ENCODE data around the gene ROR2.
A peak's percentile ranks its signal among the peaks of the same experiment; 100 is the strongest.

Gene ROR2

GRCh38 chr9:91693226-91693625, 256.8 kb downstream of the ROR2 start:
- H3K4me1 ChIP-seq (ENCODE audit: control insufficient read depth, insufficient read depth, low read length), result no peaks in the 10 kb centered on the region
- H3K9me3 ChIP-seq (ENCODE audit: control insufficient read depth, low read length), result no peaks in the 10 kb centered on the region
- no peaks in the 10 kb centered on the region for H3K27me3 ChIP-seq (replicated peaks; ENCODE audit: control insufficient read depth, insufficient read depth, low read length)
- DNase-seq (ENCODE audit: low read depth), result no peak
- no peak overlapping the region for H3K4me3 ChIP-seq (ENCODE audit: low read length)
- no peak overlapping the region for H3K9ac ChIP-seq (ENCODE audit: low read length)
- no peaks in the 10 kb centered on the region for H3K36me3 ChIP-seq (ENCODE audit: control insufficient read depth, insufficient read depth, low read length, severe bottlenecking)

GRCh38 chr9:91690540-91691249, 259.3 kb downstream of the ROR2 start:
- Histone ChIP-seq H3K9ac (ENCODE audit: low read length) (no peak overlapping the region), H3K4me1 (ENCODE audit: control insufficient read depth, insufficient read depth, low read length) (no peaks in the 10 kb centered on the region), H3K4me3 (ENCODE audit: low read length) (no peak overlapping the region), H3K27me3 (replicated peaks; ENCODE audit: control insufficient read depth, insufficient read depth, low read length) (no peaks in the 10 kb centered on the region), H3K36me3 (ENCODE audit: control insufficient read depth, insufficient read depth, low read length, severe bottlenecking) (no peaks in the 10 kb centered on the region), H3K9me3 (ENCODE audit: control insufficient read depth, low read length) (no peaks in the 10 kb centered on the region)
- DNase-seq (ENCODE audit: low read depth), result no peak

DNA sequence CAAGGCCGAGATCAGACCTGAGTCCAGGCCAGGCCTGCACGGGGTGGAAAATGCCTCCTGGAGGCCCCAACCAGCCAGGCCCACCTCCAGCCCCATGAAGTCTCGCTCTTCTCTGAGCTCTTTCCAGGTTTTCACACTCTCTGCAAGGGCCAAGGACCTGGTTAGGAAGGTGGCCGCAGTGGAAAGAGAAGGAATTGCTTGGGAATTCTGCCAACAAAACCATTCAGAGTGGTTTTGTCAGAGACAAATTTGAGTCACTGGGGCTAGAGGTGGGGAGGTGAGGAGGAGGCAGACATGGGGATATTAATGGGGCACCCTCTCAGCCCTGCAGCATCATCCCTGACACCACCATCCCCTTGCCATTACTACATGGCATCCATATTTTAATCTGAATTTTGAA, 261.0 kb downstream of the ROR2 start:
- Histone ChIP-seq H3K9me3 (ENCODE audit: control insufficient read depth, low read length) (no peaks in the 10 kb centered on the region), H3K4me3 (ENCODE audit: low read length) (no peak overlapping the region), H3K4me1 (ENCODE audit: control insufficient read depth, insufficient read depth, low read length) (no peaks in the 10 kb centered on the region), H3K9ac (ENCODE audit: low read length) (no peak overlapping the region), H3K36me3 (ENCODE audit: control insufficient read depth, insufficient read depth, low read length, severe bottlenecking) (no peaks in the 10 kb centered on the region), H3K27me3 (replicated peaks; ENCODE audit: control insufficient read depth, insufficient read depth, low read length) (no peaks in the 10 kb centered on the region)
- DNase-seq (ENCODE audit: low read depth), result no peak

DNA sequence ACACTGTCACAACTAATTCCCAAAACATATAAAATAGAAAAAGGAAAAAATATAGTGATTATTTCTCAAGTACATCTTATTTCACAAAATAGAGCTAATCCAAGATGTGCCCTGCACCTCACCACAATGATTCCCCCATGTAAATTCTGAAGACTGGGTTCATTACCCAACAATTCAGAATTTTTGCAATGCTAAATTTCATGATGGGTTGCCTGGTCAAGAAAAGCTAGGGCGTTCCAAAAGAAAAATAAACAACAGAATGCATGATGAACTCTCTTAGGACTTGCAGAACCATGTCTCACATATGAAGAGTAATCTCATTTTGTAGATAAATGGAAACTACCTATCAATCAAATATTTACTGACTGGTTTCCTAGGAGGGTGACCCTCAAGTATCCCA, 266.8 kb downstream of the ROR2 start:
- H3K9me3 ChIP-seq (ENCODE audit: control insufficient read depth, low read length), result peaks cover 5% of the 10 kb centered on the region
- no peaks in the 10 kb centered on the region for H3K27me3 ChIP-seq (replicated peaks; ENCODE audit: control insufficient read depth, insufficient read depth, low read length)
- no peak overlapping the region for H3K9ac ChIP-seq (ENCODE audit: low read length)
- no peaks in the 10 kb centered on the region for H3K36me3 ChIP-seq (ENCODE audit: control insufficient read depth, insufficient read depth, low read length, severe bottlenecking)
- DNase-seq (ENCODE audit: low read depth), result no peak
- peaks cover 24% of the 10 kb centered on the region for H3K4me1 ChIP-seq (ENCODE audit: control insufficient read depth, insufficient read depth, low read length)
- H3K4me3 ChIP-seq (ENCODE audit: low read length), result no peak overlapping the region

DNA sequence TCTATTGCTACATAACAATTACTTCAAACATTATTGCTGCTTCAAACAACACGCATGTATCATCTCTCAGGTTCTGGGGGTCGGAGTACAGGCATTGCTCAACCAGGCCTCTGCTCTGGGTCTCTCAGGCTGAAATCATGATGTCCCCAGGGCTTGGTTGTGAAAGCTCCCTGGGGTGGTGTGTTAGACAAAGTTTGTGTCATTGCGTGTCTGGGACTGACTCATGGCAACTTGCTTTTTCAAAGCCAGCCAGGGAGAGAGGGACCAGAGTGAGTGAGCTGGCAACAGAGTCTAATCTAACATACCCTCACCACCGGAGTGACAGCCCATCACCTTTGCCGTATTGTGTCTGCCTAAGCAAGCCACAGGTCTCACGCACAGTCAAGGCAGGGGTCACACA, 267.2 kb downstream of the ROR2 start:
- Histone ChIP-seq H3K9ac (ENCODE audit: low read length) (no peak overlapping the region), H3K9me3 (ENCODE audit: control insufficient read depth, low read length) (peaks cover 5% of the 10 kb centered on the region), H3K4me1 (ENCODE audit: control insufficient read depth, insufficient read depth, low read length) (peaks cover 28% of the 10 kb centered on the region), H3K27me3 (replicated peaks; ENCODE audit: control insufficient read depth, insufficient read depth, low read length) (no peaks in the 10 kb centered on the region), H3K4me3 (ENCODE audit: low read length) (no peak overlapping the region), H3K36me3 (ENCODE audit: control insufficient read depth, insufficient read depth, low read length, severe bottlenecking) (no peaks in the 10 kb centered on the region)
- DNase-seq (ENCODE audit: low read depth), result peak; percentile 32

DNA sequence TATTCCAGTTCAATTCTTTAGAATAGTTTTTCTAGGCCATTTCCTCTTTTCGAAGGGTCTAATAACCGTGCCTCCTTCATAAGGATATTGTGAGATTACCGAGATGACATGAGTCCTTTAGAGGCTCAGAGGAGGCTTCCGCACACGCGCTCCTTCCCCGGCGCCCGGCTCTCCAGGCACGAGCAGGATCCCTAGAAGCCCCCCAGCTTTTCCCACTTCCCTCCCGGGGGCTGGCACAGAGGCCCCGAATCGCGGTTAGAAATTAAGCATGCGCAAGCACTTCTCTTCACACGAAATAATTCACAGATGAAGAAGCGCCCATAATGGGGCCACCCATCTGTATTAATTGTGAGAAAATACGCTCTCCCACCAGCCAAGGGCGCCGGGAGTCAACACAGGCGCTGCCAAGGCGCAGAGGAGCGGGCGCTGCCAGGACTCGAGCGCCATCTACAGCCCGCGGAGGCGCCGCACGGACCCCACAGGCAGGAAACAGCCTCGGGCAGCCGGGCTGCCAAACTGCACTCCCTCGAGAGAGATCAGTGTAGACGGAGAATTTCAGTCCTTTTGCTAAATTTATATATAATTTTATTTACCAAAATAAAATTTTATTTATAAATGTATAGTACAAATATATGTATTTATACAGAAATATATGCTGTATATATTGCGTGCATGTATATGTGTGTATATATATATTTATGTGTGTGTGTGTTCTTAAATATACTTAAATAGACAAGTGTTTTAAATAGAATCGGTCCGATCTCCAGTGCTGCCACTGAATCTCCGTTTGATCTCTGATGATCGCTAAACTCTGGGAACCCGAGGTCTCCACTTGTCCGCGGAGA, 268.3 kb downstream of the ROR2 start:
- H3K36me3 ChIP-seq (ENCODE audit: control insufficient read depth, insufficient read depth, low read length, severe bottlenecking), result no peaks in the 10 kb centered on the region
- peak overlapping the region; percentile 56 for H3K9ac ChIP-seq (ENCODE audit: low read length)
- peak; percentile 76 for DNase-seq (ENCODE audit: low read depth)
- H3K4me3 ChIP-seq (ENCODE audit: low read length), result peak overlapping the region; percentile 56
- no peaks in the 10 kb centered on the region for H3K27me3 ChIP-seq (replicated peaks; ENCODE audit: control insufficient read depth, insufficient read depth, low read length)
- peaks cover 5% of the 10 kb centered on the region for H3K9me3 ChIP-seq (ENCODE audit: control insufficient read depth, low read length)
- H3K4me1 ChIP-seq (ENCODE audit: control insufficient read depth, insufficient read depth, low read length), result peaks cover 40% of the 10 kb centered on the region

GRCh38 chr9:91680998-91681397, 269.0 kb downstream of the ROR2 start:
- no peak for DNase-seq (ENCODE audit: low read depth)
- H3K9me3 ChIP-seq (ENCODE audit: control insufficient read depth, low read length), result peaks cover 5% of the 10 kb centered on the region
- no peak overlapping the region for H3K4me3 ChIP-seq (ENCODE audit: low read length)
- H3K4me1 ChIP-seq (ENCODE audit: control insufficient read depth, insufficient read depth, low read length), result peaks cover 40% of the 10 kb centered on the region
- H3K36me3 ChIP-seq (ENCODE audit: control insufficient read depth, insufficient read depth, low read length, severe bottlenecking), result no peaks in the 10 kb centered on the region
- H3K27me3 ChIP-seq (replicated peaks; ENCODE audit: control insufficient read depth, insufficient read depth, low read length), result no peaks in the 10 kb centered on the region
- H3K9ac ChIP-seq (ENCODE audit: low read length), result no peak overlapping the region

DNA sequence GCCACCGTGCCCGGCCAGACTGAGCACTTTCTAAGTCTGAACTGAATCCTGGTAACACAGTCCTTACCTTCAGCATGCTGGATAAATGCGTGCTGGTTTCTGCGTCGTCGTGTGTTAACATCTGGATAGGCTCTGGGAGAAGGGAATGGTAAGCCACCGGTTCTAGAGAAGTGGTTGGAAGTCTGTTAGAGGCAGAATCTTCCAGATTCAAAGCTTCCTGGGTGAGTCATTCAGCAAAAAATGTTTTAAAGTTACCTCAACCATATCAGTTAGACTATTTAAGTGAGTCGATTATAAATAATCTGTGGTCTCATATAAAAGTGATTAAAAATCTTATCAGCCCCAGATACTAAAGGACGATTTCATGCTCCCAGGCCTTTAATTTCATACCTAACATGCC, 269.9 kb downstream of the ROR2 start:
- peak; percentile 11 for DNase-seq (ENCODE audit: low read depth)
- H3K27me3 ChIP-seq (replicated peaks; ENCODE audit: control insufficient read depth, insufficient read depth, low read length), result no peaks in the 10 kb centered on the region
- H3K36me3 ChIP-seq (ENCODE audit: control insufficient read depth, insufficient read depth, low read length, severe bottlenecking), result no peaks in the 10 kb centered on the region
- no peak overlapping the region for H3K9ac ChIP-seq (ENCODE audit: low read length)
- H3K9me3 ChIP-seq (ENCODE audit: control insufficient read depth, low read length), result peaks cover 5% of the 10 kb centered on the region
- H3K4me1 ChIP-seq (ENCODE audit: control insufficient read depth, insufficient read depth, low read length), result peaks cover 40% of the 10 kb centered on the region
- no peak overlapping the region for H3K4me3 ChIP-seq (ENCODE audit: low read length)

GRCh38 chr9:91678807-91679580, 271.0 kb downstream of the ROR2 start:
- no peak for DNase-seq (ENCODE audit: low read depth)
- Histone ChIP-seq H3K4me3 (ENCODE audit: low read length) (no peak overlapping the region), H3K4me1 (ENCODE audit: control insufficient read depth, insufficient read depth, low read length) (peaks cover 40% of the 10 kb centered on the region), H3K9me3 (ENCODE audit: control insufficient read depth, low read length) (peaks cover 5% of the 10 kb centered on the region), H3K36me3 (ENCODE audit: control insufficient read depth, insufficient read depth, low read length, severe bottlenecking) (no peaks in the 10 kb centered on the region), H3K9ac (ENCODE audit: low read length) (no peak overlapping the region), H3K27me3 (replicated peaks; ENCODE audit: control insufficient read depth, insufficient read depth, low read length) (no peaks in the 10 kb centered on the region)

GRCh38 chr9:91677822-91678436, 272.1 kb downstream of the ROR2 start:
- DNase-seq (ENCODE audit: low read depth), result peak; percentile 32
- Histone ChIP-seq H3K4me1 (ENCODE audit: control insufficient read depth, insufficient read depth, low read length) (peaks cover 36% of the 10 kb centered on the region), H3K27me3 (replicated peaks; ENCODE audit: control insufficient read depth, insufficient read depth, low read length) (no peaks in the 10 kb centered on the region), H3K9ac (ENCODE audit: low read length) (peak overlapping the region; percentile 22), H3K4me3 (ENCODE audit: low read length) (peak overlapping the region; percentile 43), H3K36me3 (ENCODE audit: control insufficient read depth, insufficient read depth, low read length, severe bottlenecking) (no peaks in the 10 kb centered on the region), H3K9me3 (ENCODE audit: control insufficient read depth, low read length) (no peaks in the 10 kb centered on the region)

- Histone ChIP-seq H3K4me3 (ENCODE audit: low read length) (peak overlapping the region; percentile 43), H3K4me1 (ENCODE audit: control insufficient read depth, insufficient read depth, low read length) (peaks cover 30% of the 10 kb centered on the region), H3K9ac (ENCODE audit: low read length) (peak overlapping the region; percentile 41), H3K27me3 (replicated peaks; ENCODE audit: control insufficient read depth, insufficient read depth, low read length) (no peaks in the 10 kb centered on the region), H3K36me3 (ENCODE audit: control insufficient read depth, insufficient read depth, low read length, severe bottlenecking) (no peaks in the 10 kb centered on the region), H3K9me3 (ENCODE audit: control insufficient read depth, low read length) (no peaks in the 10 kb centered on the region)
- DNase-seq (ENCODE audit: low read depth), result peak; percentile 54
These were observed 272.7 kb downstream of the ROR2 start for GRCh38 chr9:91677331-91677730.

All from adipocyte (in vitro differentiated cells).